Left lung (tissue), 10 donors: ENCODE results near the gene MYO1G. TPM values are rescaled to one million over a fixed set of nuclear protein-coding genes. Genes with fewer than 3 reads are reported as not detected.

Experiments used
- ATAC-seq: fragments of 200-7000 bp; cut with Tn5 transposase; one replicate; pipeline ENCODE4 v1.9.1; 2020; ENCODE audit warnings: moderate library complexity
- DNase-seq, 4 donors: peaks; one replicate each; pipeline ENCODE4 v3.0.0-alpha.2; 2013 to 2020
- H3K27ac ChIP-seq, 2 donors: fragments of 200-600 bp; sonication (generic) in 1 of 2; one replicate each; pipeline versions ENCODE4 v1.5.0 to v1.8.0; 2020 to 2021
- H3K27me3 ChIP-seq, 2 donors: fragments of 200-600 bp; sonication (generic) in 1 of 2; one replicate each; pipeline versions ENCODE4 v1.5.0 to v1.8.0; 2020 to 2021
- H3K36me3 ChIP-seq, 2 donors: fragments of 200-600 bp; sonication (generic) in 1 of 2; one replicate each; pipeline versions ENCODE4 v1.5.0 to v1.8.0; 2020 to 2021
- H3K4me1 ChIP-seq, 2 donors: fragments of 200-600 bp; one replicate each; pipeline ENCODE4 v1.8.0; 2021
- H3K4me3 ChIP-seq, 2 donors: fragments of 200-600 bp; sonication (generic) in 1 of 2; one replicate each; pipeline versions ENCODE4 v1.5.0 to v1.8.0; 2020 to 2021; ENCODE audit warnings: mild to moderate bottlenecking in 1 of 2
- H3K9me3 ChIP-seq, 2 donors: fragments of 200-600 bp; sonication (generic) in 1 of 2; one replicate each; pipeline versions ENCODE4 v1.5.0 to v1.8.0; 2020 to 2021
- intact Hi-C, 2 donors: fragments of 100-400 bp; cut with DNase I; formaldehyde crosslinking; loops; one replicate each; pipeline versions ENCODE4 v1.11.2 to v1.14.2; 2022
- polyA plus RNA-seq, 6 donors: library from polyadenylated mRNA; unstranded; fragments of 120-200 nt; gene quantifications; one replicate each; pipeline ENCODE4 v1.2.1, GENCODE V29; 2013; ENCODE audit not compliant: insufficient read length in 6 of 6
- total RNA-seq, 2 donors: library from RNA; stranded (reverse); fragmentation: NEBNext Ultra II Directional; extraction: Animal tissue kit (Norgen Biotek cat#: 25700); gene quantifications; one replicate each; pipeline ENCODE4 v1.2.1, GENCODE V29; 2021
- TF ChIP-seq, protein P1 (sequence below), 2 donors: fragments of 200-600 bp; sonication (generic) in 1 of 2; IDR thresholded peaks; one replicate each; pipeline versions ENCODE4 v1.5.0 to v1.8.0; 2021; ENCODE audit warnings: antibody characterized with exemption in 2 of 2
- donor health status: DM: no; HTN: yes; CAD: no.
- donor health status: DM: no; HTN: no; CAD: no.

The MYO1G gene
- total and polyA plus RNA-seq, 8 donors, result 1.1 to 40.9 (median 1.6) TPM

GRCh38 chr7:44982970-44983369, 4.2 kb upstream of the MYO1G start:
- no peaks in the 10 kb centered on the region for H3K27me3 ChIP-seq
- intact Hi-C loops, result no loop called here
- no peaks in the 10 kb centered on the region for H3K9me3 ChIP-seq
- H3K4me3 ChIP-seq, result peak overlapping the region in 1 of 2 donors; percentile 66
- peaks cover 0 to 49% of the 10 kb centered on the region in 2 donors for H3K36me3 ChIP-seq
- TF ChIP-seq, protein P1, sequence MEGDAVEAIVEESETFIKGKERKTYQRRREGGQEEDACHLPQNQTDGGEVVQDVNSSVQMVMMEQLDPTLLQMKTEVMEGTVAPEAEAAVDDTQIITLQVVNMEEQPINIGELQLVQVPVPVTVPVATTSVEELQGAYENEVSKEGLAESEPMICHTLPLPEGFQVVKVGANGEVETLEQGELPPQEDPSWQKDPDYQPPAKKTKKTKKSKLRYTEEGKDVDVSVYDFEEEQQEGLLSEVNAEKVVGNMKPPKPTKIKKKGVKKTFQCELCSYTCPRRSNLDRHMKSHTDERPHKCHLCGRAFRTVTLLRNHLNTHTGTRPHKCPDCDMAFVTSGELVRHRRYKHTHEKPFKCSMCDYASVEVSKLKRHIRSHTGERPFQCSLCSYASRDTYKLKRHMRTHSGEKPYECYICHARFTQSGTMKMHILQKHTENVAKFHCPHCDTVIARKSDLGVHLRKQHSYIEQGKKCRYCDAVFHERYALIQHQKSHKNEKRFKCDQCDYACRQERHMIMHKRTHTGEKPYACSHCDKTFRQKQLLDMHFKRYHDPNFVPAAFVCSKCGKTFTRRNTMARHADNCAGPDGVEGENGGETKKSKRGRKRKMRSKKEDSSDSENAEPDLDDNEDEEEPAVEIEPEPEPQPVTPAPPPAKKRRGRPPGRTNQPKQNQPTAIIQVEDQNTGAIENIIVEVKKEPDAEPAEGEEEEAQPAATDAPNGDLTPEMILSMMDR (IDR thresholded peaks at IDR 0.05), result no peak
- H3K4me1 ChIP-seq, result peaks cover 44 to 92% of the 10 kb centered on the region in 2 donors
- H3K27ac ChIP-seq, result no peak overlapping the region
- no peak for DNase-seq
- ATAC-seq, result no peak

GRCh38 chr7:44982535-44982923, 3.7 kb upstream of the MYO1G start:
- Histone ChIP-seq H3K27ac (no peak overlapping the region), H3K36me3 (peaks cover 0 to 49% of the 10 kb centered on the region in 2 donors), H3K27me3 (no peaks in the 10 kb centered on the region), H3K9me3 (no peaks in the 10 kb centered on the region), H3K4me1 (peaks cover 44 to 91% of the 10 kb centered on the region in 2 donors), H3K4me3 (peak overlapping the region in 1 of 2 donors; percentile 66)
- no peak for ATAC-seq
- DNase-seq, result no peak
- intact Hi-C loops, result no loop called here
- TF ChIP-seq, protein P1 (IDR thresholded peaks at IDR 0.05), result no peak

DNA sequence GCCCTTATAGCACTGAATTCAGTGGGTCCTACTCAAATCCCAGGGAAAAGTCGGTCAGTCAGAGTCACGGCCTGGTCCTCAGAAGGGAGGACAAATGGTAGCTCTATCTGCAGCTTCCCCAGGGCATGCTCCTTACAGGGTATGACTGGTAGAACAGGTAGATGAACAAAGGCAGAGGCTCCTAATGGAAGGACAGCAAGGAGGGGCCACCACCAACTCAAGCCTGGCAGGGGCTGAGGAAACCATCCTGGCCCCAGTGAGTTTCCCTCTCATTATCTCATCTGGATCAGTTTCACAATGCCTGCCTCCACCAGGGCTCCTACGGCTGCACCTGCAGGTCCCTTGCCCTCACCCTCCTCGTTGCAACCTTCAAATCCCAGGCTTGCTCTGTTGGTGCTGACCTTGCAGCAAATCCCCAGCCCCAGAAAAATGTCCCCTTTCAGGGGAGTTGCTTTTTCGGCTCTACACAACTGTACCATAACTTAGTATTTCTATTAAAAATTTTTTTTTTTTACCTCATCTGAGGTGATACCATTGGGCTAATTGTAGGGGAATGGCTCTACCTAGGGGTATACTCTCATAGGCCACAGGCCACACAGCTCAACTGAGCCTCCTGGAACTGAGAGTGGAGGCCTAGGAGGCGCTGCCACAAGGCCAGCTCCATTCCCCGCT, 2.4 kb upstream of the MYO1G start:
- Histone ChIP-seq H3K27ac (peak overlapping the region; percentile 67 to 76), H3K36me3 (peaks cover 0 to 58% of the 10 kb centered on the region in 2 donors), H3K27me3 (no peaks in the 10 kb centered on the region), H3K4me3 (no peak overlapping the region), H3K9me3 (no peaks in the 10 kb centered on the region), H3K4me1 (peaks cover 44 to 97% of the 10 kb centered on the region in 2 donors)
- DNase-seq (no peak), ATAC-seq (no peak)
- TF ChIP-seq, protein P1 (IDR thresholded peaks at IDR 0.05), result no peak
- intact Hi-C loops, result no loop called here

DNA sequence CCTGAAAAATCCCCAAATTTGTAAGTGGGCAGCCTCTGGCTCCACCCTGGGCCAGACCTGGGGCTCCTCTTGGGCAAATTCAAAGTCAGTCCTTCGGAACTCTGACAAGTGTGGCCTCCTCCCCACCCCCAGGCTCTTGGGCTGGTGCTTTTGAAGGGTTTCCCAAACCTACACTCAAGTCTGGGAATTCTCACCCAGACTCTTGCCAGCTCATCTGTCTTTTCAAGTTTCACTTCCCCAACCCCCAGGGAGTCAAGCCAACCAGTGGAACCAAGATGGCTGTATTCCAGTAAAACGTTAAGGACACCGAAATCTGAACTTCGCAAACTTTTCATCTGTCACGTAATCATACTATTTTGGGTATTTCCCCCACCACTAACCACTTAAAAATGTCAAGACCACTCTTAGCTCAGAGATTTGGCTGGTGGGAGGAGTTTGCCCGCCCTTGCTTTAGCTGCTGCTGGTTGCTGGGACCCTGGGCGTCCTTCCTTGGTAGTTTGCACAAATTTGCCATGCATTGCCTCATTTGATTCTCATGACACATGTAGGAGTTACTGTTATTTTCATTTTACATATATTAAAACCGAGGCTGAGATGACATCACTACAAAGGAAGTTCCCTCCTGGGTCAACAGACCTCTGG, 1.7 kb upstream of the MYO1G start:
- ATAC-seq (peak; percentile 73), DNase-seq (peak in 3 of 4 donors; percentile 65 to 79 (median 76))
- Histone ChIP-seq H3K36me3 (peaks cover 0 to 62% of the 10 kb centered on the region in 2 donors), H3K27ac (peak overlapping the region; percentile 67 to 76), H3K9me3 (no peaks in the 10 kb centered on the region), H3K4me1 (peaks cover 42 to 98% of the 10 kb centered on the region in 2 donors), H3K27me3 (no peaks in the 10 kb centered on the region), H3K4me3 (no peak overlapping the region)
- TF ChIP-seq, protein P1 (IDR thresholded peaks at IDR 0.05), result no peak
- intact Hi-C loops, result no loop called here
